ENCODE results near the gene EHD4.

GRCh38 chr15:41994171-41994650 lies 21.9 kb upstream of the EHD4 start:
- TF ChIP-seq CTCF (IDR thresholded peaks at IDR 0.05; ENCODE audit: low read length), result no peak
- no peak for TF ChIP-seq EZH2phosphoT487 (IDR thresholded peaks at IDR 0.05; ENCODE audit: low read length)
- TF ChIP-seq EZH2 (optimal IDR thresholded peaks at IDR 0.05; ENCODE audit: low read depth, low read length), result no peak

Measured in MM.1S (cell line).